HL-60/S4 treated with retinoic acid at 250 ng/mL for 4 days and 3 days (cell line): Measurements from ENCODE around the gene MGAM2.

Experiments used
- in situ Hi-C: fragments of 300-500 bp; cut with MboI; formaldehyde crosslinking; loops from 2 replicates; pipeline ENCODE4 v1.7.0; 2022; ENCODE audit warnings: low sequenced_read_pairs

Gene MGAM2

GRCh38 chr7:142250705-142251104 is 139.2 kb downstream of the MGAM2 start:
- in situ Hi-C loops: no loop called here

GRCh38 chr7:142257958-142258357 is 146.4 kb downstream of the MGAM2 start, which contains the start of gene PRSS58:
TSS of gene PRSS58 (minus strand) at chr7:142258058. CDS start at chr7:142257707, 351 bp downstream.
- in situ Hi-C loops: no loop called here

- in situ Hi-C loops: no loop called here
These were observed 152.3 kb downstream of the MGAM2 start for GRCh38 chr7:142263598-142264380.
